Naive thymus-derived CD4-positive, alpha-beta T cell (primary cell): ENCODE measurements around the gene USPL1. TPM values are rescaled to one million over a fixed set of nuclear protein-coding genes. Genes with fewer than 3 reads are reported as not detected.

Experiments used
- ATAC-seq: fragments of 150-1000 bp; cut with Tn5 transposase; 2 replicates; pipeline ENCODE4 v1.10.0; 2021; ENCODE audit warnings: mild to moderate bottlenecking, moderate library complexity
- CTCF ChIA-PET: fragments of 350-600 bp; sonication (Branson Sonifier 250); formaldehyde crosslinking; loops from one replicate; lab custom pipeline; 2021; ENCODE audit warnings: antibody characterized with exemption; lab: Charles Lee
- POLR2A ChIA-PET: fragments of 350-600 bp; sonication (Branson Sonifier 250); formaldehyde crosslinking; loops from one replicate; lab custom pipeline; 2021; ENCODE audit warnings: antibody characterized with exemption, inconsistent platforms; lab: Charles Lee
- DNase-seq, 9 donors: peaks; one replicate each; pipeline versions ENCODE4 v3.0.0 to v3.0.0-alpha.2; 2020 to 2022; ENCODE audit warnings: mixed read lengths in 1 of 9
- H3K27ac ChIP-seq: one replicate; pipeline ENCODE4 v1.7.0; 2013; ENCODE audit warnings: mild to moderate bottlenecking, low read depth, low read length, moderate library complexity
- H3K27me3 ChIP-seq, 2 donors: one replicate each; pipeline ENCODE4 v1.7.0; 2013; ENCODE audit warnings: low read length in 2 of 2, mild to moderate bottlenecking in 2 of 2, moderate library complexity in 2 of 2; ENCODE audit not compliant: control insufficient read depth in 2 of 2, insufficient read depth in 2 of 2
- H3K36me3 ChIP-seq, 3 experiments: 1 replicate in 2 of 3; 2 replicates in 1 of 3; pipeline ENCODE4 v1.7.0; 2013; ENCODE audit warnings: low read length in 3 of 3, mild to moderate bottlenecking in 3 of 3, moderate library complexity in 1 of 3; ENCODE audit not compliant: insufficient read depth in 3 of 3, control insufficient read depth in 2 of 3
- H3K4me1 ChIP-seq, 2 donors: one replicate each; pipeline ENCODE4 v1.7.0; 2013; ENCODE audit warnings: low read length in 2 of 2, mild to moderate bottlenecking in 2 of 2, moderate library complexity in 1 of 2; ENCODE audit not compliant: control insufficient read depth in 2 of 2, insufficient read depth in 2 of 2
- H3K4me3 ChIP-seq: 2 replicates; pipeline ENCODE4 v1.7.0; 2013; ENCODE audit warnings: mild to moderate bottlenecking, low read length
- H3K9me3 ChIP-seq, 3 experiments: 1 replicate in 2 of 3; 2 replicates in 1 of 3; pipeline ENCODE4 v1.7.0; 2013; ENCODE audit warnings: low read length in 3 of 3; ENCODE audit not compliant: control insufficient read depth in 2 of 3
- H3K27ac Mint-ChIP-seq, 9 donors: one replicate each; pipeline ENCODE4 v1.8.0; 2020 to 2022; ENCODE audit warnings: mixed read lengths in 9 of 9, mild to moderate bottlenecking in 8 of 9, moderate library complexity in 5 of 9, inconsistent platforms in 2 of 9
- H3K27me3 Mint-ChIP-seq, 5 donors: one replicate each; pipeline ENCODE4 v1.8.0; 2021 to 2022; ENCODE audit warnings: mixed read lengths in 5 of 5, mild to moderate bottlenecking in 1 of 5
- H3K36me3 Mint-ChIP-seq, 5 donors: one replicate each; pipeline ENCODE4 v1.8.0; 2020 to 2022; ENCODE audit warnings: mixed read lengths in 5 of 5, mild to moderate bottlenecking in 3 of 5, inconsistent platforms in 1 of 5
- H3K4me1 Mint-ChIP-seq, 7 donors: one replicate each; pipeline ENCODE4 v1.8.0; 2020 to 2022; ENCODE audit warnings: mixed read lengths in 7 of 7, mild to moderate bottlenecking in 3 of 7, inconsistent platforms in 1 of 7
- H3K4me3 Mint-ChIP-seq, 10 donors: one replicate each; pipeline ENCODE4 v1.8.0; 2020 to 2022; ENCODE audit warnings: mild to moderate bottlenecking in 10 of 10, mixed read lengths in 10 of 10, moderate library complexity in 6 of 10, inconsistent platforms in 2 of 10
- H3K9me3 Mint-ChIP-seq, 11 donors: one replicate each; pipeline ENCODE4 v1.8.0; 2020 to 2022; ENCODE audit warnings: mixed read lengths in 11 of 11, mild to moderate bottlenecking in 4 of 11, inconsistent platforms in 1 of 11, moderate library complexity in 1 of 11
- intact Hi-C, 2 donors: fragments of 100-400 bp; cut with micrococcal nuclease; formaldehyde crosslinking; loops; one replicate each; pipeline ENCODE4 v1.15.1; 2023
- polyA plus RNA-seq, 2 donors: library from polyadenylated mRNA; unstranded; fragments of 300-500 nt; fragmentation: Illumina TruSeq; gene quantifications; one replicate each; pipeline ENCODE4 v1.2.3, GENCODE V29; 2021
- total RNA-seq, 6 experiments: library from RNA in 5 of 6; stranded (reverse) in 5 of 6; gene quantifications; 1 replicate in 5 of 6; 2 replicates in 1 of 6; pipeline ENCODE4 v1.2.3 and lab custom pipeline; 2021 to 2026

USPL1 gene
- total and polyA plus RNA-seq, 7 experiments from 2014 or later: 17.4 to 34.7 (median 26.6) TPM

DNA sequence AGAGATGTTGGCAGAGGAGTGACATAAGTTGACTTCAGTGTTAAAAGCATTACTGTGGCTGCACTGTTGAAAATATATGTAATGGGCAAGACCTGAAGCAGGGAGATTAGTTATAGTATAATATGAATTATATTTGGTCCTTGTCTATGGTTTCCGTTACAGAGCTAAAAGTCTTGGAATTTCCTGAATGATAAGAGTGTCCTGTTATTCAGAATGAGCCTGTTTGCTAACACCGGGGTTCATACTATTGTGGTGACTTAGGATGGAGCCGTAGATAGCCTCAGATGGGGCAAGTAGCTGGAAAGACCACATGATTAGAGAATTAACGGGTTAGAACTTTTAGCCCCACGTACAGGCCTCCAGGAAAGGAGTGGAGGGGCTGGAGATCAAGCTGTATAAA is 5.7 kb downstream of the USPL1 start:
- H3K27ac ChIP-seq: no peak overlapping the region
- CTCF ChIA-PET: no interaction called here
- ATAC-seq (no peak), DNase-seq (no peak)
- H3K4me3 ChIP-seq: no peak overlapping the region
- peaks cover 7 to 18% (median 8%) of the 10 kb centered on the region in 3 experiments for H3K36me3 ChIP-seq
- H3K27me3 Mint-ChIP-seq: no peaks in the 10 kb centered on the region
- H3K9me3 Mint-ChIP-seq: no peaks in the 10 kb centered on the region
- peaks cover 15 to 21% of the 10 kb centered on the region in 2 donors for H3K4me1 ChIP-seq
- peaks cover 35 to 60% (median 45%) of the 10 kb centered on the region in 7 donors for H3K4me1 Mint-ChIP-seq
- H3K9me3 ChIP-seq: no peaks in the 10 kb centered on the region
- peaks cover 18 to 39% (median 25%) of the 10 kb centered on the region in 5 donors for H3K36me3 Mint-ChIP-seq
- H3K27me3 ChIP-seq: no peaks in the 10 kb centered on the region
- POLR2A ChIA-PET: interaction anchor here (1.1 kb wide), 1 partner anchor 110 kb away, joined by 3 read pairs; no protein-coding TSS in a partner anchor
- H3K4me3 Mint-ChIP-seq: peak overlapping the region in 1 of 10 donors; percentile 1
- peak overlapping the region in 6 of 9 donors; percentile 20 to 41 (median 22) for H3K27ac Mint-ChIP-seq
- intact Hi-C loops: no loop called here

DNA sequence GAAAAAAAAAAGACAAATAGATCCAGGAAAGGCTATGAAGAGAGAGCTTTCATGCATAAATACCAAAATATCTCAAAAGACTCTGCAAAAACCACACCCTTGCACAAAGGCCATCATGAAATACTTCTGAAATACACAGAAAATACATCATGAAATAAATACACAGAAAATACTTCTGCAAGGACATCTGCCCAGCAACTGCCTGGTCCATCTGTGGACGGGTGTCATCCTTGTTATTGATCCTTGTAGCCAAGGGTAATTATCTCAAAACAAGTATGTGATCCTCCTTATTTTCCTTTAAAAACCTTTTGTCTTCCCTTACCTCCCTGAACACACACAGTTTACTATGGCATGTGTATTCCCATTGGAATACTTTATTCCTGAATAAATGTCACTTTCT is 6.9 kb downstream of the USPL1 start:
- peaks cover 6 to 16% of the 10 kb centered on the region in 2 donors for H3K4me1 ChIP-seq
- Mint-ChIP-seq H3K27me3 (no peaks in the 10 kb centered on the region), H3K4me1 (peaks cover 36 to 69% (median 56%) of the 10 kb centered on the region in 7 donors), H3K27ac (peak overlapping the region in 7 of 9 donors; percentile 25 to 87 (median 38)), H3K9me3 (no peaks in the 10 kb centered on the region), H3K4me3 (no peak overlapping the region), H3K36me3 (peaks cover 23 to 47% (median 32%) of the 10 kb centered on the region in 5 donors)
- H3K27ac ChIP-seq: no peak overlapping the region
- POLR2A ChIA-PET: interaction anchor here (1.8 kb wide), 1 partner anchor 9 kb away, joined by 7 read pairs; no protein-coding TSS in a partner anchor
- peaks cover 8 to 30% (median 11%) of the 10 kb centered on the region in 3 experiments for H3K36me3 ChIP-seq
- CTCF ChIA-PET: no interaction called here
- H3K9me3 ChIP-seq: no peaks in the 10 kb centered on the region
- intact Hi-C loops: no loop called here
- no peaks in the 10 kb centered on the region for H3K27me3 ChIP-seq
- no peak overlapping the region for H3K4me3 ChIP-seq
- DNase-seq (no peak), ATAC-seq (no peak)

DNA sequence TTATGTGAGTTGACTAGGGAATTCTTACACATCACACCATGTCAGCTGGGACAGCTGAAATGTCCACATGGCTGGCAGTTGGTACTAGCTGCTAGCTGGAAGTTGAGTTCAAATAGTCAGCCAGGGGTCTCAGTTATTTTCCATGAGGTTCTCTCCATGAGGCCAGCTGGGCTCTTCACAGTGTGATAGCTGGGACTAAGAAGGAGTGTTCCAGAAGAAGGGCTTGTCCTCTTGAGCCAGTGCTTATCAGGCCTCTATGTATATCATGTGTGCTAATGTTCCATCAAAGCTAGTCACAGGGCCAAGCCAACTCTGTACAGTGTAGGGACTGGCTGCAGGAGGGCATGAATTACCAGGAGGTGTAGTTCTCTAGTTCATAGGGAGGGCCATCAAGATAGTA is 11.8 kb downstream of the USPL1 start:
- Mint-ChIP-seq H3K4me3 (peak overlapping the region in 2 of 10 donors; percentile 10 to 24), H3K27me3 (no peaks in the 10 kb centered on the region), H3K9me3 (peaks cover 0 to 3% (median 0%) of the 10 kb centered on the region in 11 donors), H3K27ac (peak overlapping the region in 4 of 9 donors; percentile 19 to 80 (median 74)), H3K36me3 (peaks cover 21 to 54% (median 44%) of the 10 kb centered on the region in 5 donors), H3K4me1 (peaks cover 34 to 68% (median 62%) of the 10 kb centered on the region in 7 donors)
- Histone ChIP-seq H3K4me3 (no peak overlapping the region), H3K27me3 (no peaks in the 10 kb centered on the region), H3K4me1 (peaks cover 4% of the 10 kb centered on the region in 2 donors), H3K9me3 (no peaks in the 10 kb centered on the region), H3K36me3 (peaks cover 7 to 50% (median 10%) of the 10 kb centered on the region in 3 experiments), H3K27ac (no peak overlapping the region)
- ATAC-seq (no peak), DNase-seq (no peak)
- ChIA-PET POLR2A (interaction anchor here (0.6 to 2.1 kb wide), 2 partner anchors 12 to 14 kb away, joined by 3 to 12 read pairs; partner anchors contain the start of gene USPL1), CTCF (no interaction called here)
- intact Hi-C loops: no loop called here

DNA sequence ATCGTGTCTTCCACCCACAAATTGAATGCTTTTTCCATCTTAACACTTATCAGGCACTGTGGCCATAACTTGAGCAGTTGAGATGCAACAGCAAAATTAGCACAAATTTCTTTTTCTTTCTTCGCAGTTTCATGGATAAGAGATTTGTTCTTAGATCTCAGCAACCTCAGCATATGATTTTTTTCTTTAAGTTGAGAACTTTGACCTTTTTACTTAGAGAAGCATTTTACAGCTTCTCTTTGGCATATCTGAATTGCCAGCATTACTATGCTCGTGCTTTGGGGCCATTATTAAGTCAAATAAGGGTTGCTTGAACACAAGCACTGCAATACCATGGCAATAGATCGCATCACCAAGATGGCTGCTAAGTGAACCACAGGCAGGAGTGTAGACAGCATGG is 16.1 kb downstream of the USPL1 start:
- Mint-ChIP-seq H3K4me3 (peak overlapping the region in 7 of 10 donors; percentile 22 to 67 (median 53)), H3K27ac (peak overlapping the region in 1 of 9 donors; percentile 0), H3K4me1 (peaks cover 42 to 79% (median 70%) of the 10 kb centered on the region in 7 donors), H3K9me3 (peaks cover 0 to 3% (median 0%) of the 10 kb centered on the region in 11 donors), H3K36me3 (peaks cover 18 to 64% (median 50%) of the 10 kb centered on the region in 5 donors), H3K27me3 (no peaks in the 10 kb centered on the region)
- no peaks in the 10 kb centered on the region for H3K9me3 ChIP-seq
- POLR2A ChIA-PET: interaction anchor here (1.0 kb wide), 1 partner anchor 16 kb away, joined by 3 read pairs; the partner anchor contains the start of gene USPL1
- intact Hi-C loops: no loop called here
- H3K4me3 ChIP-seq: no peak overlapping the region
- peaks cover 0 to 7% of the 10 kb centered on the region in 2 donors for H3K4me1 ChIP-seq
- no peak overlapping the region for H3K27ac ChIP-seq
- DNase-seq (no peak), ATAC-seq (no peak)
- peaks cover 7 to 41% (median 13%) of the 10 kb centered on the region in 3 experiments for H3K36me3 ChIP-seq
- CTCF ChIA-PET: no interaction called here
- no peaks in the 10 kb centered on the region for H3K27me3 ChIP-seq

DNA sequence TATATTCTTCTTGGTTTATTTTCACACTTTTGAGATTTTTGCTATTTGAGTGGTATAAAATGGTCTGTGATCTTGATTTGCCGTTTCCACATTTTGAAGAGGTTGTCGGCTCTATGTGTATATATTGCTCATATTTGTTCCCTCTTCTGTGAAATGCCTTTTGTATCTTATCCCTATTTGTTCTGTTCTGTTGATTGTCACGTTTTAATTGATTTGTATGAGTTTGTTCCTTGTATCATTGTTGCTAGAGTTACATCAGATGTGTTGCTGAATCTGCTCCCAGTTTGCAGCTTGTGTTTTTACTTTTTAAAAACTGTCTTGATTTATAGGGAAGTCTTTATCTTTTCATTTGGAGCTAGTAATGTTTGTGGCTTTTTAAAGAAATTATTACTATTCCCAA is 17.1 kb downstream of the USPL1 start:
- H3K27me3 ChIP-seq: no peaks in the 10 kb centered on the region
- peaks cover 0 to 7% of the 10 kb centered on the region in 2 donors for H3K4me1 ChIP-seq
- no peak overlapping the region for H3K4me3 ChIP-seq
- Mint-ChIP-seq H3K4me1 (peaks cover 34 to 75% (median 62%) of the 10 kb centered on the region in 7 donors), H3K36me3 (peaks cover 16 to 64% (median 53%) of the 10 kb centered on the region in 5 donors), H3K27me3 (no peaks in the 10 kb centered on the region), H3K9me3 (peaks cover 0 to 3% (median 0%) of the 10 kb centered on the region in 11 donors), H3K4me3 (peak overlapping the region in 9 of 10 donors; percentile 4 to 62 (median 53)), H3K27ac (no peak overlapping the region)
- DNase-seq (no peak), ATAC-seq (no peak)
- intact Hi-C loops: no loop called here
- POLR2A ChIA-PET: interaction anchor here (0.7 kb wide), 1 partner anchor 20 kb away, joined by 3 read pairs; no protein-coding TSS in a partner anchor
- peaks cover 7 to 38% (median 10%) of the 10 kb centered on the region in 3 experiments for H3K36me3 ChIP-seq
- no peaks in the 10 kb centered on the region for H3K9me3 ChIP-seq
- H3K27ac ChIP-seq: no peak overlapping the region
- CTCF ChIA-PET: no interaction called here

GRCh38 chr13:30638301-30638700 is 20.6 kb downstream of the USPL1 start:
- Histone ChIP-seq H3K4me3 (no peak overlapping the region), H3K27me3 (no peaks in the 10 kb centered on the region), H3K36me3 (peaks cover 7 to 42% (median 14%) of the 10 kb centered on the region in 3 experiments), H3K27ac (no peak overlapping the region), H3K4me1 (peaks cover 0 to 7% of the 10 kb centered on the region in 2 donors), H3K9me3 (no peaks in the 10 kb centered on the region)
- ATAC-seq: no peak
- ChIA-PET POLR2A (no interaction called here), CTCF (interaction anchor here (0.7 kb wide), 1 partner anchor 1160 kb away, joined by 3 read pairs; no protein-coding TSS in a partner anchor)
- peaks cover 0 to 3% (median 0%) of the 10 kb centered on the region in 11 donors for H3K9me3 Mint-ChIP-seq
- H3K4me1 Mint-ChIP-seq: peaks cover 36 to 68% (median 54%) of the 10 kb centered on the region in 7 donors
- H3K4me3 Mint-ChIP-seq: no peak overlapping the region
- intact Hi-C loops: no loop called here
- H3K27me3 Mint-ChIP-seq: no peaks in the 10 kb centered on the region
- H3K27ac Mint-ChIP-seq: peak overlapping the region in 1 of 9 donors; percentile 31
- DNase-seq: no peak
- peaks cover 13 to 55% (median 52%) of the 10 kb centered on the region in 5 donors for H3K36me3 Mint-ChIP-seq
